GM19193 (cell line): ENCODE data around the gene SMO.
A peak's percentile ranks its signal among the peaks of the same experiment; 100 is the strongest.

Experiments used
- POLR2A ChIP-seq: IDR thresholded peaks from 4 replicates; pipeline ENCODE4 v1.6.1; 2011; ENCODE audit not compliant: insufficient read depth, insufficient read length; ENCODE audit errors: extremely low read depth

Gene SMO

GRCh38 chr7:129163875-129164544 lies 24.4 kb upstream of the SMO start:
- no peak for TF ChIP-seq POLR2A

GRCh38 chr7:129166745-129167144 lies 21.7 kb upstream of the SMO start:
- TF ChIP-seq POLR2A: peak; percentile 23

GRCh38 chr7:129167817-129168216 lies 20.6 kb upstream of the SMO start:
- TF ChIP-seq POLR2A: no peak

GRCh38 chr7:129168231-129169021 lies 20.0 kb upstream of the SMO start:
- peak; percentile 20 for TF ChIP-seq POLR2A

- TF ChIP-seq POLR2A: peak; percentile 35
Observed at GRCh38 chr7:129169171-129169671, 19.2 kb upstream of the SMO start.

GRCh38 chr7:129169686-129170440 lies 18.6 kb upstream of the SMO start:
- TF ChIP-seq POLR2A: peak; percentile 28

DNA sequence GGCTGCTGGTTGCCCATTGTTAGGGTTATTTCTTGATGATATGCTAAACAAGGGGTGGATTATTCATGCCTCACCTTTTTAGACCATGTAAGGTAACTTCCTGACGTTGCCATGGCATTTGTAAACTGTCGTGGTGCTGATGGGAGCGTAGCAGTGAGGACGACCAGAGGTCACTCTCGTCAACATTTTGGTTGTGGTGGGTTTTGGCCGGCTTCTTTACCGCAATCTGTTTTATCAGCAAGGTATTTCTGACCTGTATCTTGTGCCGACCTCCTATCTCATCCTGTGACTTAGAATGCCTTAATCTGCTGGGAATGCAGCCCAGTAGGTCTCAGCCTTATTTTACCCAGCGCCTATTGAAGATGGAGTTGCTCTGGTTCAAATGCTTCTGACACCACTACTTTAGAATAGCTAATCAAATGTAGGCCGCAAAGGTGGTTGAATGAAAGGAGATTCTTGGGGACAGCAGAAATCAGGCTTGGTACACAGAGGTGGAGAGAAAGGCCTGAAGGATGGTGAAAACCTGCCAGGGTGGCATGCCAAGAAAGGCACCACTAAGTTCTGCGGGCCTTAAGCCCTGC lies 17.9 kb upstream of the SMO start:
- no peak for TF ChIP-seq POLR2A

- TF ChIP-seq POLR2A: no peak
Observed at GRCh38 chr7:129176916-129177710, 11.3 kb upstream of the SMO start.

- no peak for TF ChIP-seq POLR2A
Observed at GRCh38 chr7:129184981-129185670, 3.3 kb upstream of the SMO start.

DNA sequence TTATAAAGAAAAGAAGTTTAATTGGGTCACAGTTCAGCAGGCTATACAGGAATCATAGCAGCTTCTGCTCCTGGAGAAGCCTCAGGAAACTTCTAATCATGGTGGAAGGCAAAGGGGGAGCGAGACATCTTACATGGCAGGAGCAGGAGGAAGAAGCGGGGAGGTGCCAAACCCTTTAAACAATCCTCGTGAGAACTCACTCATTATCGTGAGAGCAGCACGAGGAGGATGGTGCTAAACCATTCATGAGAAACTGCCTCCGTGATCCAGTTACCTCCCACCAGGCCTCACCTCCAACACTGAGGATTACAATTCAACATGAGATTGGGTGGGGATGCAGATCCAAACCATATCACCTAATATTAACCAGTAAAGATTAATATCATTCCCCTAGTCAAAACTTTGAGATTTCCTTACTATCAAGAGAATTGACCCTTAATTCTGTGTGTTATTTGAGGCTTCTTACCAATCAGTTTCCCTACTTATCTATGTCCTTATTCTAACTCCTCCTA lies 1.6 kb upstream of the SMO start:
- no peak for TF ChIP-seq POLR2A

GRCh38 chr7:129187681-129188371 lies 607 bp upstream of the SMO start:
- TF ChIP-seq POLR2A: no peak

DNA sequence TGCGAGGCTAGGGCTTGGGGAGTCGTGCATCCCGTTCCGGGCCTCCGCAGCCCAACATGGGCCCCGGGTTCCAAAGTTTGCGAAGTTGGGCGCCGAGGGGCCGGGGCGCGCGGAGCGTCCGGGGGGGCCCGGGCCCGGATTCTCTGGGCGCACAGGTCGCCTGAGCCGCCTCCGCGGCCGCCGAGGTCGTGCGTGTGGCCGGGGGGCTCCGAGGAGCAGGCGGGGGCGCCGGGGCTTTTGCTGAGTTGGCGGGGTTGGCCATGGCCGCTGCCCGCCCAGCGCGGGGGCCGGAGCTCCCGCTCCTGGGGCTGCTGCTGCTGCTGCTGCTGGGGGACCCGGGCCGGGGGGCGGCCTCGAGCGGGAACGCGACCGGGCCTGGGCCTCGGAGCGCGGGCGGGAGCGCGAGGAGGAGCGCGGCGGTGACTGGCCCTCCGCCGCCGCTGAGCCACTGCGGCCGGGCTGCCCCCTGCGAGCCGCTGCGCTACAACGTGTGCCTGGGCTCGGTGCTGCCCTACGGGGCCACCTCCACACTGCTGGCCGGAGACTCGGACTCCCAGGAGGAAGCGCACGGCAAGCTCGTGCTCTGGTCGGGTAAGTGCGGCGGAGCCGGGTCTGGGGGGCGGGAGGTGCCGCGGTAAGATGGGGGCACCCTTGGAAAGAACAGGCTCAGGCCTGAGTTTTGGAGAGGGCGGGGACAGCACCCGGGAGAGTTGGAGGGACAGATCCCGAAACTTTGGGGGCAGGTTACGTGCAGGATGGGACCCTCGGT lies 643 bp downstream of the SMO start:
- TF ChIP-seq POLR2A: no peak
